Natural killer cell (primary cell): Measurements from ENCODE around the gene TMED1. TPM values are rescaled to one million over a fixed set of nuclear protein-coding genes. Genes with fewer than 3 reads are reported as not detected.

Experiments
- ATAC-seq, 3 donors: fragments of 150-1000 bp in 2 of 3; fragments of 200-7000 bp in 1 of 3; cut with Tn5 transposase; 1 replicate in 1 of 3; 2 replicates in 2 of 3; pipeline ENCODE4 v1.10.0; 2021; ENCODE audit warnings: mild to moderate bottlenecking in 2 of 3, moderate library complexity in 2 of 3
- DNase-seq, 2 donors: peaks; one replicate each; pipeline versions ENCODE4 v3.0.0 to v3.0.0-alpha.2; 2013 to 2021; ENCODE audit warnings: mixed read lengths in 1 of 2
- H3K27ac ChIP-seq: one replicate; pipeline ENCODE4 v1.5.1; 2013; ENCODE audit warnings: mild to moderate bottlenecking, low read length
- H3K27me3 ChIP-seq: one replicate; pipeline ENCODE4 v1.6.1; 2013; ENCODE audit warnings: low read length; ENCODE audit not compliant: control insufficient read depth, insufficient read depth
- H3K36me3 ChIP-seq: one replicate; pipeline ENCODE4 v1.6.1; 2013; ENCODE audit warnings: low read length; ENCODE audit not compliant: control insufficient read depth, insufficient read depth
- H3K4me1 ChIP-seq: one replicate; pipeline ENCODE4 v1.6.1; 2013; ENCODE audit warnings: low read length; ENCODE audit not compliant: control insufficient read depth, insufficient read depth
- H3K4me3 ChIP-seq: one replicate; pipeline ENCODE4 v1.5.1; 2013; ENCODE audit warnings: low read length
- H3K9me3 ChIP-seq: one replicate; pipeline ENCODE4 v1.6.1; 2013; ENCODE audit warnings: low read length; ENCODE audit not compliant: control insufficient read depth, insufficient read depth
- H3K27ac Mint-ChIP-seq, 2 donors: one replicate each; pipeline ENCODE4 v1.8.0; 2022; ENCODE audit warnings: mild to moderate bottlenecking in 2 of 2, mixed read lengths in 2 of 2, moderate library complexity in 1 of 2
- H3K27me3 Mint-ChIP-seq, 2 donors: one replicate each; pipeline ENCODE4 v1.8.0; 2022; ENCODE audit warnings: low read depth in 2 of 2, mixed read lengths in 2 of 2
- H3K36me3 Mint-ChIP-seq: one replicate; pipeline ENCODE4 v1.8.0; 2022; ENCODE audit warnings: mixed read lengths
- H3K4me1 Mint-ChIP-seq, 2 donors: one replicate each; pipeline ENCODE4 v1.8.0; 2022; ENCODE audit warnings: mixed read lengths in 2 of 2
- H3K4me3 Mint-ChIP-seq: one replicate; pipeline ENCODE4 v1.8.0; 2022; ENCODE audit warnings: mild to moderate bottlenecking, moderate library complexity, mixed read lengths
- H3K9me3 Mint-ChIP-seq, 2 donors: one replicate each; pipeline ENCODE4 v1.8.0; 2022; ENCODE audit warnings: mixed read lengths in 2 of 2
- WGBS: methylation state at CpG from one replicate; pipeline ENCODE4 v1.1.7; 2013; ENCODE audit warnings: missing lambda C conversion rate; ENCODE audit not compliant: insufficient coverage; 5-methylcytosine and 5-hydroxymethylcytosine counted together
- intact Hi-C: fragments of 100-400 bp; cut with micrococcal nuclease; formaldehyde crosslinking; loops from one replicate; pipeline ENCODE4 v1.14.2; 2022
- total RNA-seq, 4 donors: library from RNA; stranded (reverse); fragments of 120-200 nt in 1 of 4; gene quantifications; one replicate each; pipeline versions ENCODE4 v1.2.3 to v1.2.4, GENCODE V29; 2013 to 2022
- TF ChIP-seq, protein P1 (sequence below): fragments of 200-600 bp; IDR thresholded peaks from one replicate; pipeline ENCODE4 v1.8.0; 2022; ENCODE audit warnings: antibody characterized with exemption

TMED1 gene
- total RNA-seq, 3 donors from 2014 or later (not counting 1 experiment from before 2014, with no cell fraction given): 20.5 to 27.8 (median 27.4) TPM

GRCh38 chr19:10828981-10829821 is 6.8 kb downstream of the TMED1 start:
- 92% methylated on average over 26 of the region's 26 CpGs for WGBS
- Mint-ChIP-seq H3K27me3 (no peaks in the 10 kb centered on the region), H3K4me3 (no peak overlapping the region), H3K4me1 (no peaks in the 10 kb centered on the region), H3K9me3 (no peaks in the 10 kb centered on the region), H3K36me3 (no peaks in the 10 kb centered on the region), H3K27ac (peak overlapping the region; percentile 18 to 70)
- peak in 1 of 2 donors; percentile 30 for DNase-seq
- H3K9me3 ChIP-seq: no peaks in the 10 kb centered on the region
- ATAC-seq: peak in 2 of 3 donors; percentile 13 to 46
- intact Hi-C loops: no loop called here
- no peak overlapping the region for H3K4me3 ChIP-seq
- H3K36me3 ChIP-seq: peaks cover 61% of the 10 kb centered on the region
- H3K27ac ChIP-seq: no peak overlapping the region
- no peaks in the 10 kb centered on the region for H3K27me3 ChIP-seq
- TF ChIP-seq, protein P1, sequence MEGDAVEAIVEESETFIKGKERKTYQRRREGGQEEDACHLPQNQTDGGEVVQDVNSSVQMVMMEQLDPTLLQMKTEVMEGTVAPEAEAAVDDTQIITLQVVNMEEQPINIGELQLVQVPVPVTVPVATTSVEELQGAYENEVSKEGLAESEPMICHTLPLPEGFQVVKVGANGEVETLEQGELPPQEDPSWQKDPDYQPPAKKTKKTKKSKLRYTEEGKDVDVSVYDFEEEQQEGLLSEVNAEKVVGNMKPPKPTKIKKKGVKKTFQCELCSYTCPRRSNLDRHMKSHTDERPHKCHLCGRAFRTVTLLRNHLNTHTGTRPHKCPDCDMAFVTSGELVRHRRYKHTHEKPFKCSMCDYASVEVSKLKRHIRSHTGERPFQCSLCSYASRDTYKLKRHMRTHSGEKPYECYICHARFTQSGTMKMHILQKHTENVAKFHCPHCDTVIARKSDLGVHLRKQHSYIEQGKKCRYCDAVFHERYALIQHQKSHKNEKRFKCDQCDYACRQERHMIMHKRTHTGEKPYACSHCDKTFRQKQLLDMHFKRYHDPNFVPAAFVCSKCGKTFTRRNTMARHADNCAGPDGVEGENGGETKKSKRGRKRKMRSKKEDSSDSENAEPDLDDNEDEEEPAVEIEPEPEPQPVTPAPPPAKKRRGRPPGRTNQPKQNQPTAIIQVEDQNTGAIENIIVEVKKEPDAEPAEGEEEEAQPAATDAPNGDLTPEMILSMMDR: no peak
- peaks cover 3% of the 10 kb centered on the region for H3K4me1 ChIP-seq

GRCh38 chr19:10826846-10827245 is 9.2 kb downstream of the TMED1 start:
- intact Hi-C loops: no loop called here
- TF ChIP-seq, protein P1: no peak
- H3K4me3 Mint-ChIP-seq: no peak overlapping the region
- H3K36me3 Mint-ChIP-seq: no peaks in the 10 kb centered on the region
- no peaks in the 10 kb centered on the region for H3K4me1 Mint-ChIP-seq
- no peak overlapping the region for H3K27ac Mint-ChIP-seq
- Histone ChIP-seq H3K27me3 (no peaks in the 10 kb centered on the region), H3K4me3 (no peak overlapping the region), H3K4me1 (peaks cover 5% of the 10 kb centered on the region), H3K9me3 (no peaks in the 10 kb centered on the region), H3K36me3 (peaks cover 60% of the 10 kb centered on the region), H3K27ac (no peak overlapping the region)
- ATAC-seq (no peak), DNase-seq (no peak)
- WGBS: 95% methylated on average over 6 of the region's 6 CpGs
- H3K9me3 Mint-ChIP-seq: no peaks in the 10 kb centered on the region
- no peaks in the 10 kb centered on the region for H3K27me3 Mint-ChIP-seq

DNA sequence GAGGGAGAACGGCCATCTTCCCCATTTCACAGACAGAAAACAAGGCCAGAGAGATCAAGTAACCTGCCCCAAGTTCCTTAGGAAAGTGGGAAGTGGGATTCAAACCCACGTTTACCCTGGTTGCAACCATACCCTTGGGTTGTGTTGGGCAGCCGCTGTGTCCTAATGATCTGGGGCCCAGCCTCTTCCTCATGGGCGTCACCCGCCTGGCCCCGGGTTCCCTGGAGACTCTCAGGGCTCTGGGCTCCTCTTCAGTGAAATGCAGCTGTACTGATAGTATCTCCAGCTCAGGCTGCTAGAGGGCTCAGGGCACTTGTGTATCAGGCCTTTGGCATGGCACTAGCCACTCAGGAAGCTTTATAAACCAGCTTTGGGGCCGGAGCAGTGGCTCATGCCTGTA is 9.8 kb downstream of the TMED1 start:
- H3K36me3 Mint-ChIP-seq: no peaks in the 10 kb centered on the region
- Histone ChIP-seq H3K4me3 (no peak overlapping the region), H3K4me1 (peaks cover 10% of the 10 kb centered on the region), H3K27me3 (no peaks in the 10 kb centered on the region), H3K9me3 (no peaks in the 10 kb centered on the region), H3K27ac (no peak overlapping the region), H3K36me3 (peaks cover 60% of the 10 kb centered on the region)
- no peak overlapping the region for H3K27ac Mint-ChIP-seq
- TF ChIP-seq, protein P1: no peak
- DNase-seq: no peak
- no peaks in the 10 kb centered on the region for H3K9me3 Mint-ChIP-seq
- no peaks in the 10 kb centered on the region for H3K27me3 Mint-ChIP-seq
- intact Hi-C loops: no loop called here
- WGBS: 93% methylated on average over 7 of the region's 7 CpGs
- peaks cover 0 to 1% of the 10 kb centered on the region in 2 donors for H3K4me1 Mint-ChIP-seq
- ATAC-seq: no peak
- H3K4me3 Mint-ChIP-seq: no peak overlapping the region
